Posterior cingulate gyrus (tissue), 11 donors: ENCODE results near the gene CCDC192.

ENCODE experiments used
- DNase-seq, 10 donors: peaks; one replicate each; pipeline versions ENCODE4 v3.0.0 to v3.0.0-alpha.2; 2020 to 2021; ENCODE audit warnings: mixed read lengths in 3 of 10
- intact Hi-C: fragments of 100-400 bp; cut with DNase I; formaldehyde crosslinking; loops from one replicate; pipeline ENCODE4 v1.15.1; 2023

The CCDC192 gene

DNA sequence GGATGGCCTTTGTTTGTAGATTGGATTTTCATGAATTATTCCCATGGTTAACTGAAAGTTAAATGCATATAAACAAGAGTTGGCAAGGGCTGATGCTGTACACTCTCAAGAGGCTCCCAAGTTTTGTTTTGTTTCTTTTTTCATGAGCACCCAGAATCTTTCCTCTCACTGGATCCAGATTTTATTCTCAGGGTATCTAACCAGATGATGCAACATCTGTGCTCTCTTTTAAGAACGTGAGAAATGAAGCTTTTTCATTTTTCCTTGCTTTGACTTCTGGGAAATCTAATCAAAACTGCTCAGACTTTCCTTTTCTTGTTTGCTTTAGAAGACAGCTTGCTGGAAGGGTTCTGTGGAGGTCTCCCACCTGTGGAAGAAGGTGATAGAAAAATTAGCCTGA, 237.7 kb downstream of the CCDC192 start:
- intact Hi-C loops = no loop called here
- DNase-seq = no peak

DNA sequence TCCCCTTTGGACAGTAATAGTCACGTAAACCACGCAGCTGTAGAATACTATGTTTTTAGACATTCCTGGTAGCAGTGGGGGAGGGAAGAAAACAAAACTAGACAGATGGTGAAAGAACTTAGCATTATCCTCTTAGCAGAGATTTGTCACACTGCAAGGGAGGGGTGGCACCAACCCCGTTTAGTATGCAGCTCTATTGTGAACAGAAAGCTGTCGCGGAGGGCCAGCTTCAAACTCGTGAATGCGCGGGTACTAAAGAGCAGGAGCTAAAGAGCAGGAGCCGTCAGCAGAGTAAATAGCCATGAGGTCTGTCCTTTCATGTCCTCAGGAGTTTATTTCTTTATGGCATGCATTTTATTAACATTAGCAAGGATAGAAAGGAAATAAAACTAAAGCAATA, 238.5 kb downstream of the CCDC192 start:
- intact Hi-C loops = loop anchor here (1.0 kb wide), 1 partner anchor 18 kb away; no protein-coding TSS in a partner anchor
- peak; percentile 24 to 93 (median 52) for DNase-seq

DNA sequence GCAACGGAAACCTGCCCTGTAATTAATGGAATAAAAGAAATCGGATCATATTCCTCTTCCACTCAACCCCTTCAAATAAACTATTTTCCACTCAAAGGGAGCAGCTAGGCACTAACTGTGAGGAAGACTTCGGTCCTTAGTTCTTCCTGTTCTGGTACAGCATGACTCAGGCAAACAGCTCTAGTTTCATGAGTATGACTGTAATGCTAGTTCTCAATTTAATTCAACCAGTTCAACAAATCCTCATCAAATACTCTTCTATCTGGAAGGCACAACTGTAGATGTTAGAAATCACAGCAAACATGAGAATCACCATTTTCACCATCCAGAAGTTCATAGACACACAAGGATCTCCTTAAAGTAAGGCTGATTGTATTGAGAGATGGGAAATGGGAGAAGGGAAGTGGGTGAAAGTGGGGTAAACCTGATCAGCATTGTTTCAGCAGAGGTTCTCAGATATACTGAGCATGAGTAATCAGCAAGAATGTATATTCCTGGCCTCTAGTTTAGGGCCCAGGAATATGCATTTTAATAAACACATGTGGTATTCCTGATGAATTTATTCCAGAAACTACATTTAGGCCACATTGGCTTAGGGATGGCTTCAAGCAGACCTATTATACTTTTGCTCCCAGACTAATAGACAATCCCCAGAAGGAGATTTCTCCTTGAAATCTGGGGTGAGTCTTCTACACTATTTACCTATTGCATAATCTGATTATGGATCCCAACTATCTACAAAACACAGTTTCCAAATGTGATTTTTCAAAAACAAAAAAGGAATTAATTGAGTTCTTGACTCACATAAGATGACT, 239.3 kb downstream of the CCDC192 start:
- intact Hi-C loops = loop anchor here (1.0 kb wide), 1 partner anchor 19 kb away; no protein-coding TSS in a partner anchor
- DNase-seq = no peak

DNA sequence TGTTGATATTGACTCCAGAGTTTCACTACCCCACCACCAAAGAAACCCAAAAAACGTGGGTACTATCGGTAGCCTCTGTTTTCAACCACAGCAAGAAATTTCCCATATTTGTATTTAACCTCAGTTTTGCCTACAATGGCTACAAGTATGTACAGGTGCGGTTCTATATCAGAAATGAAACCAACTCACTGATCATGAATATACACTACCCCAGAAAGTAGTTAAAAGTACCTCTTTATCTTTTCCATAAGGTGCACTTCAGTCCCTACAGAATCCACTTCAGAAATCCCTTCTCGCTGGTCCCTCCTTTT, 239.8 kb downstream of the CCDC192 start:
- intact Hi-C loops = no loop called here
- DNase-seq = no peak

DNA sequence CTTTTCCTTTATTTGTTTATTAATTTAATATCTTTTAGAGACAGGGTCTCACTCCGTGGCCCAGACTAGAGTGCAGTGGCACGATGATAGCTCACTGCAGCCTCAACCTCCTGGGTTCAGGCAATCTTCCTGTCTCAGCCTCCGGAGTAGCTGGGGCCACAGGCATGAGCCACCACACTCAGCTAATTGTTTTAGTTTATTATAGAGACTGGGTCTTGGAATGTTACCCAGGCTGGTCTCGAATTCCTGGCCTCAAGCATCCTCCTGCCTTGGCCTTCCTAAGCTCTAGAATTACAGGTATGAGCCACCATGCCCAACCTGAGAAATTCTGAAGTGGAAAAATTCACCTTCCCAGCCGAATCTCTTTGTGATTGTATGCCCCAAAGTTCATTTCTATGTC, 240.9 kb downstream of the CCDC192 start:
- DNase-seq = no peak
- intact Hi-C loops = no loop called here

DNA sequence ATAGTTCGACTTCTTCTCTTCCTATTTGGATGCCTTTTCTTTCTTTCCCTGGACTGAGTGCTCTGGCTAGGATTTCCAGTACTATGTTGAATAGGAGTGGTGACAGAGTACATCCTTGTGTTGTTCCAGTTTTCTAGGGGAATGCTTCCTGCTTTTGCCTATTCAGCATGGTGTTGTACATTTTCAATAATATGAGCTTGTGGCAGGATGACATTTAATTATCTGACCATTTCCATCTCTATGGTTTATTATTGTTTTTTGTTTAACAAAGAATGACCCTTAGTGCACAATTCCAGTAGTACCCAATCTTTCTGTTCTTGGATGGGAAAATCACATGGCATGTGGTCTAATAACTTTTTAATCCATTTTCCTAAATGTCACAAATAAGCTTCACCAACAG, 244.8 kb downstream of the CCDC192 start:
- intact Hi-C loops = no loop called here
- no peak for DNase-seq

DNA sequence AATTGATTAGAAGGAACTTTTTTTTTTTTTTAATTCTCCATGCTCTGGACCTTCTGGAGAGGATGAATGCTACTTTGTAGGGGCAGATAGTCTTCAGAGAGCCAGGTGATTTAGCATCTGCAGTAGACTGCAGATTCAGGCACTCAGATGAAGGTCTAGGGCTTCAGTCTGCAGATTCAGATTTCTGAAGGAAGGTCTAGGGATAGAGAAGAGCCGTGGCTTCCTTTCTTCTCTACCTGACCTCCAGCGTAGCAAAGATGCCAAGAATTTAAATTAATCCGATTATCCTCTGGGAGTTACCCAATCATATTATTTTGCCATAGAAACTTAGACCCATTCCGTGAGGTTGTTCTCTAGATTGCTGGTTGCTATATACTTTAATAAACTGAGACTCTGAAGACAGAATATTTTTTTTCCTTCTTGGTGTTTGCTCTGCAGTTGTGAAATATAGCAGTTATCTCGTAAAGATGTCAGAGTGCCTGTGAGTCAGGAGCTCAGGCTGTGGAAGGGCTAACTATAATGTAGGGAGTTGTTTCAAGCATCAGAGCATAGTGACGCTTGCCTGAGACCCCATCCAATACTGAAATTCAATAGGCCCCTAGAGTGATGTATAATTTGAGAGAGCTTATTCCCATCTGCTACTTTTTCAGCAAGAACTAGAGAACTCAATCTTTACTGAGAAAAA, 247.7 kb downstream of the CCDC192 start:
- DNase-seq = no peak
- intact Hi-C loops = no loop called here

DNA sequence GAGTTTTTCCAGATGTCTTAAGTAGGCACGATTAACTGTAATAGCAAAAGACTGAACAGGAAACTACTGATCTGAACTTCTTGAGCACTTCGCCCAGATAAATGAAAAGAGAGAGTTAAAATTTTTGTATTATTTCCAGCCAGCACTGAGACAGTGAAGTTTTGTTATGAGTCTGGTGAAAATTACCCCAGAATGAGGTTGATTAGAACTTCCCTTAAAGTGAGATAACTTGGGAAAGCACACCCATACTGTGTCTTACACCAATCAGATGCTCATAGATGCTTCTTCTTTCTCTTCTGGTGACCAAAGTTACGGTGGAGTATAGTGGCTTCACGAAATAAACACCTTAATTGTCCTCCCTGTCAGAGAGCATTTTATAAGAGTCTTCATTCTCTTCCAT, 248.6 kb downstream of the CCDC192 start:
- intact Hi-C loops = no loop called here
- no peak for DNase-seq

DNA sequence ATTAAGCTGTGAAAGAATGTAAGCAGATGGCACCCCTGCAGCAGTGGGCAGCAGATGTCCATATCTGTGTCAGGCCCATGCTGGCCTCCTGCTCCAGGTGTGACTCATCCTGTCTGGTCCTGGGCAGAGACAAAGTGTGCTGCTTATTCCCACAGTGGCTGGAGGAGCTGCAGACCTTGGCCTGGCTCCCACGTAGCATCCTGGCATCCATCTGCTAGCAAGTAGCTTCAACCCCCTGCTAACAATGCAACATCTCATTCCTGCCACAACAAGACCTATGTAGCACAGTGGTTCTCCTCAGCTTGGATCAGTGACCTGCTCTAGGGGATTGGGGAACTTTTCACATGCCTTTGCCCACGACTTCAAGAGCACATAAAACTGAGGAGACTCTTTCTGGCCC, 254.0 kb downstream of the CCDC192 start:
- intact Hi-C loops = no loop called here
- peak in 7 of 10 donors; percentile 12 to 90 (median 27) for DNase-seq

DNA sequence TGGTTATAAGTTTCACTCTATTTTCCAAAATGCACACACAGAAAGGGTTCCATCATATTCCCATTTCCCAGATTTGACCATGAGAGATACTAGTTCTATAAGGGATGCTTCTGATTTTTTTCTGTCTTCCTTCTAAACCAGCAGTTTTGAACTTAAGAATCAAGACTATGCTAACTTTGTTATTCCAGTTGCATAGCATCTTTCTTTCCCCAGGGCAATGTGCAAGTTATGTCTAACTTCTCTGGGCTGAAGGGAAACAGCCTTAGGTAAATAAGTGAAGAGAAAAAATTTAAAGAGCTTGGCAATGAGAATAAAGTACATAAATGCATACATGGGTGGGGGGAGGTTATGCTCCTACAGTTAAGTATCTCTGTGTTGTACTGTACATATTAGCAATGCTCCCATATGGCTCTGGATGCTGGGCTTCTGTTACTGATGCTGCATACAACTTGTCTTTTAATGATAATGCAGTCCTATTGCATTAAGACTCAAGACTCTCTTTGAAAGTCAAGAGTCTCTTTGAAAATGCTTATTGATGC, 254.6 kb downstream of the CCDC192 start:
- DNase-seq = no peak

DNA sequence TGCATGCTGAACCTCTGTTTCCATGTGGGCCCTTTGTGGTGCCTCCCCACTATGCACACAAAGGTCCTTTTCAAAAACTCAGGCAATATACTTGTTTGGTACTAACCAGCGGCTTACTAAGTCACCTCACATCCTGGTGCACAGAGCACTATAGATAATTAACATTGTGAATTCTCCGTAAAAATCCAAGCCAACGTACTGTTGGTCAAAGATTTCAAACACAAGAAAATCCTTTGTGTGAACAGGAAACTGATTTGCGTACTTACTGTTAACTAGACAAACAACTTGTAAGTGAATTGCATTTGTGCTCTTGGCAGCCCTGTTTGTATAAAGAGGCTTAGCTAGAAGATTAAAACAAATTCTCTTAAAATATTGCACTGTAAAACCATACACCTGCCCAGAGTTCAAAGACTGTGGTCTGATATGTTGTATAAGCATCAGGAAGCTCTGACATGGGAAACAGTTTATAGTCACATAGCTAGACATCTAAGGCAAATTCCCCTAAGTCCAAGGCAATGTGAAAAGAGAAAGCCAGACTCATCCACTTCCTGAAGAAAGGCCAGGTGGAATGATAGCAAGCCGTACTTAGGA, 255.3 kb downstream of the CCDC192 start:
- intact Hi-C loops = no loop called here
- no peak for DNase-seq

More for the DNA sequence above, 254.6 kb downstream of the CCDC192 start:
- intact Hi-C loops = no loop called here

DNA sequence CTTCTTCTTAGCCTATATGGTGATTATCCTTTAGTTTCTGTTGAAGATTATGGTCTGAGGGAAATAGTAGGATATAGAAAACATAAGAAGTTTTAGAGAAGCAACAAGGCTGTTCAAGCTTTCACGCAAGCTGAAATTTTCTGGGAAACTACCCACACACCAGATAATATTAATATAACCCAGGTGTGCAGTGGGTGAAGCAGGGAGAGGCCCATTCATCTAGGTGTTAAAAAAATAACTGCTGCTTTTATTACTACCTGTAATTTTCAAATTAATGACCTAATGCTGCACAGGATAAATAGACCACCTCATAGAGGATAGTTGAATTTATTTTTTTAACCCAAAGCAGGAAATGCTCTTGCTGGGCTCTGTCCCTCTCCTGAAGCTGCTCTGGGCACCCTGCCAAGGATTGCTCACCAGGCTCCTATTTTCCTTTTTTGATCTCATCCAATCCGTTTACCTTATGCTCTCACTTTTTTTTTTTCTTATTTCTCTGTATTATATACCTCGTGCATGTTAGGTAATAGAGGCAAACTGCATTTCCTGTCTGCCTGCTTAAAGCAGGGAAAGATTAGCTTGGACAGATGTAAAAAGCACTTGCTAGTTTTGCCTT, 256.1 kb downstream of the CCDC192 start:
- intact Hi-C loops = no loop called here
- DNase-seq = peak in 7 of 10 donors; percentile 24 to 89 (median 39)

DNA sequence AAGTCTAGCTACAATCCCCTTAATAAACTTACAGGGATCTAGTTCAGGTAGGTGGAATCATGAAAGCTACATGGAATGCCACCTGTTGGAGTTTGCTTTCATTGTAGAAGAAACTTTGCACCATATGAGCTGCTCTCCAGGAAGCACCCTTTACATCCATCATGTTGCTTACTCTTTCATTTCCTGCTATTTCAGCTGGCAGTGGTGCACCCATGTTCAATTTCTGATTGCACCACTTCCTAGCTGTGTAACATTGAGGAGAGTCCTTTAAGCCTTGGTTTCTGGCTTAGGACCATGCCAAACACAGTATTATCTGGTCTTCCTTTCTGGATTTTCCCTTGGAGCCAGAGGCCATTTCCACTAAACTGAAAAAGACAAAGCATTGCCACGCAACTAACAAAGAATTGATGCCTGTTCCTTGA, 257.1 kb downstream of the CCDC192 start:
- DNase-seq = no peak
- intact Hi-C loops = no loop called here

DNA sequence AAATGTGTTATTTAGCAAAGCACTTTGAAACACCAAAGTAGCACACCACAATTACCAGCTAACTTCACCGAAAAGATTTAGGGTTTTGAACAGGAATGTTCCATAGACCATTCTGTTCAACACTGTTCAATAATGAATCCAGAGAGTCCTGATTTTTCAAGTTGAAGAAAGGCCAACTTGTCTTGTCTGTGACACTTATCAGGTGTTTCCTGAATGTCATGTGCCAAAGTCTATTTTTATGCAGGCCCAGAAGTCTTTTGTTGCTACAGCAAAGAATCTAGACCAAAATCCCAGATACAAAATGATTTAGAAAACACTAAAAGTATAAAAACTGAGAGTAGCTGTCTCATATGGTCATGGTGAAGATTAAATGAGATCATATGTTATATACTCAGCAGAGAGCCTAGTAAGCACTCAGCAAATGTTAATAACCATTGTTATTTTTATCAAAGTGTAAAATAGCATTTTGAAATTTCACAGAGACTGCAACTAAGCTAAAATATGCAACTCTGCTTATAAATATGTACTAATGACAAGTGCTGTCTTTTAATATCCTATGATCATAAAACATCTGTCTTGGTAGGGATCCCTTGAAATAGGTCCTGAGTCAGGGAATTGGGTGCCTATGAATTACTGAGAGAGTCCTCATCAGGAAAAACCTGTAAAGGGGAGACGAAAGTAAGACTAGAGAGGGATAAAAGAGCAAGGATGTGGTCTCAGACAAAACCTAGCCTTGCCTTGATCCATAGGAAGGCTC, 258.0 kb downstream of the CCDC192 start:
- intact Hi-C loops = no loop called here
- DNase-seq = no peak

DNA sequence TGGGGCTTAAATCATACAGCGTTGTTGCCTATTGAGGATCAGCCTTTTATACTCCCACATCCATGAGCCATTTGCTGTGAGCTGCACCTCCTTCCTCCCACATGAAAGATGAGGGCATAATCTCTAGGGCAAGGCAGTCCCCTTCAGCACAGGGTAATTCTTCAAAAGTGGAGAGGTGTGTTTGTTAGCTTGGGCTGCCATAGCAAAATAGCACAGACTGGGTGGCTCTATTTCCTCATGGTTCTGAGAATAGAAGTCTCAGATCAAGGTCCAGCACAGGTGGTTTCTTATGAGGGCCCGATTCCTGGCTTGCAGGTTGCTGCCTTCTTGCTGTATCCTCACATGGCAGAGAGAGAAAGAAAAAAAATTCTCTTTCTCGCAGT, 258.6 kb downstream of the CCDC192 start:
- intact Hi-C loops = no loop called here
- DNase-seq = no peak

DNA sequence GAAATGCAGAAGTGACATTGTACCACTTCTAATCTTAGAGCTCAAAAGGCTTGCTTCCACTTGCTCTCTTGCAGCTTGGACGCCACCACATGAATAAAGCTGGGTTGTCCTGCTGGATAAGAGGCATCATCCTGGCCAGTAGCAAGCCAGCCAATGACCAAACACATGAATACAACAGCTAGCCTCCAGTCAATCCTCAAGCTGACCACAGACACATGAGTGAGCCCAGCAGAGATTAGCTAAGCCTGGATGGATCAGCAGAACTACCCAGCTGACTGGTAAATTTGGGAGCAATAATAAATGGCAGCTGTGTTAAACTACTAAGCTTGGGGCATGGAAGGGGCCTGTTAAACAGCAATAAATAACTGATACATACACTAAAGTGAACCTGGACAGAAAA, 259.3 kb downstream of the CCDC192 start:
- intact Hi-C loops = no loop called here

DNA sequence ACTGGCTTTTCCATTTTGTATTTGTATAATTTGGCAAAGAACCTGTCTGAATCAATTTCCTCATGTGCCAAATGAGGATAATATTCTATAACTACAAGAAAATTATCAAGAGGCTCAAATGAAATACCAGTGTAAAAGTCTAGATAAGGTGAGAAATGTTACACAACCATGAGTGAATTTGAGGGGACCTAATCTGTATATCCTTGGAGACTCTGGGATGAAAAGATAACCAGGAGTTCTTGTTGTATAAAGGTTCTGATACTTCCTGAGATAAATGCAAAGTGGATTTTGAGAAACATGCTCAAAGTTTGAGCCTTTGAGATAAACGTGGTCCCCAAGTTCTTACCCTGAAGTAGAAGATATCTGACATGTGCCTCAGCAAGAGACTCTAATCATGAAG, 260.0 kb downstream of the CCDC192 start:
- no peak for DNase-seq
- intact Hi-C loops = no loop called here

More for the DNA sequence above, 259.3 kb downstream of the CCDC192 start:
- no peak for DNase-seq

DNA sequence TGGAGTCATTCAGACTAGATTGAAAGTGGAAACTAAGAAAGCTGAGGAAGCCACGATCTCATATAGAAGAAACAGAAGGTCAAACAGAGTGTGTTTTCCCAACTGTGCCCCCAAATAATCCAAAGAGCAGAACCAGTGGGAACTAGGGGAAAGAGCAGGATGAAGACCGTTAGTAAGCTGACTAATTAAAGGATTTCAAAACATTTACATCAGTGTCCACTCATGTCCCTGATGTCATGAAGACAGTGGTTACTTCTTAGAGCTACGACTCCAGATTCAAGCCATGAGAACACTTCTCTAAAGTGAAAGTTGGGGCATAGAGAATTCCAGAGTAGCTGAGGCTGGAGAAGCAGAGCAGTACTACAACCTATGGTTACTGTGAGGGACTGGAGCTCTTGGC, 260.7 kb downstream of the CCDC192 start:
- intact Hi-C loops = no loop called here
- no peak for DNase-seq

DNA sequence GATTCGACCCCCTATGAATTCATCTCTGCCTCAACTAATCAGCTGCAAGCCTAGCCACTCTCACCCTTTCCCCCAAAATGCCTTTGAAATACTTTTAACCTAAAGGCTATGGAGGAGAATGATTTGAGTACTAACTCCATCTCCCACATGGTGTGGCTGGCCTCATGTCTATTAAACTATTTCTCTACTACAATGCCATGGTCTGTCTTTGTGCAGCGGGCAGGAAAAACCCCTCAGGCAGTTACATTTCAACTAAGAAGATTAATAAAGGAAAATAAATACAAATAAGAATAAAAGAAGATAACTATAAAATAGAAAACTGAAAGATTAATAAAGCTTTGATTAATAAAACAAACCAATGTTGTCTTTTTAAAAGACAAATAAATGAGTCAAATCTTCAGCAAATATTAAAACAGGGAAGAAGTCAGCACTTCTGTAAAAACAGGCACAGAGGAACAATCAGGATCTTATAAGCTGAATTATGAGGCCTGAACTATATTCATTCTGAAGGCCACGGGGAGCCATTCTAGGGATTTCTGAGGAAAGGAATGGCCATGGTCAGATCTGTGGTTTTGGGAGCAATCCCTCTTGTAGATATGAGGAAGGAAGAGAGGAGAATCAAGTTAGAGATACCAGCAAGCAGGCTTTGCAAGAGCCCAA, 264.3 kb downstream of the CCDC192 start:
- DNase-seq = no peak
- intact Hi-C loops = no loop called here
